ENCODE measurements around the gene KIF23. TPM values are rescaled to one million over a fixed set of nuclear protein-coding genes. Genes with fewer than 3 reads are reported as not detected.

KIF23 gene
- total RNA-seq, 1 experiment from 2014 or later: 100 TPM

- H3K4me2 ChIP-seq: no peak overlapping the region
- H3K79me2 ChIP-seq (ENCODE audit: low read depth): peaks cover 35% of the 10 kb centered on the region
- ChIA-PET POLR2A (ENCODE audit: unreplicated experiment) (interaction anchor here (0.6 to 0.7 kb wide), 3 partner anchors 12 to 223 kb away, joined by 4 to 19 read pairs (median 5); partner anchors contain the start of gene KIF23), CTCF (interaction anchor here (0.7 to 3.4 kb wide), 3 partner anchors 12 to 63 kb away, joined by 3 to 16 read pairs (median 4); no protein-coding TSS in a partner anchor)
- peaks cover 33% of the 10 kb centered on the region for H4K20me1 ChIP-seq (ENCODE audit: insufficient read depth)
- no TSS peak for BruUV-seq (replicated peaks)
- peaks cover 26% of the 10 kb centered on the region for H3K36me3 ChIP-seq (ENCODE audit: low read depth)
- no peaks in the 10 kb centered on the region for H3K9me3 ChIP-seq (ENCODE audit: insufficient read depth, low read depth)
- intact Hi-C loops (cut with micrococcal nuclease; ENCODE audit: unreplicated experiment): loop anchor here (5.0 kb wide), 1 partner anchor 39 kb away; the partner anchor contains the start of gene KIF23
- H3K4me3 ChIP-seq: no peak overlapping the region
- no peak for DNase-seq
- peaks cover 25% of the 10 kb centered on the region for H3K4me1 ChIP-seq (replicated peaks; ENCODE audit: insufficient read depth)
- H3K27me3 ChIP-seq (ENCODE audit: insufficient read depth, low read depth): no peaks in the 10 kb centered on the region
- no peaks in the 10 kb centered on the region for H3K9me2 ChIP-seq (ENCODE audit: insufficient read depth)
- H3F3A ChIP-seq (ENCODE audit: insufficient read depth, low read depth): peaks cover 40% of the 10 kb centered on the region
- H2AFZ ChIP-seq: no peak overlapping the region
- TF ChIP-seq EZH2 (IDR thresholded peaks at IDR 0.05; ENCODE audit: low read depth) (no peak), CTCF (conservative IDR thresholded peaks at IDR 0.05) (no peak)
- H3K27ac ChIP-seq: no peak overlapping the region
Measured at GRCh38 chr15:69450968-69451695, 37.0 kb downstream of the KIF23 start.

DNA sequence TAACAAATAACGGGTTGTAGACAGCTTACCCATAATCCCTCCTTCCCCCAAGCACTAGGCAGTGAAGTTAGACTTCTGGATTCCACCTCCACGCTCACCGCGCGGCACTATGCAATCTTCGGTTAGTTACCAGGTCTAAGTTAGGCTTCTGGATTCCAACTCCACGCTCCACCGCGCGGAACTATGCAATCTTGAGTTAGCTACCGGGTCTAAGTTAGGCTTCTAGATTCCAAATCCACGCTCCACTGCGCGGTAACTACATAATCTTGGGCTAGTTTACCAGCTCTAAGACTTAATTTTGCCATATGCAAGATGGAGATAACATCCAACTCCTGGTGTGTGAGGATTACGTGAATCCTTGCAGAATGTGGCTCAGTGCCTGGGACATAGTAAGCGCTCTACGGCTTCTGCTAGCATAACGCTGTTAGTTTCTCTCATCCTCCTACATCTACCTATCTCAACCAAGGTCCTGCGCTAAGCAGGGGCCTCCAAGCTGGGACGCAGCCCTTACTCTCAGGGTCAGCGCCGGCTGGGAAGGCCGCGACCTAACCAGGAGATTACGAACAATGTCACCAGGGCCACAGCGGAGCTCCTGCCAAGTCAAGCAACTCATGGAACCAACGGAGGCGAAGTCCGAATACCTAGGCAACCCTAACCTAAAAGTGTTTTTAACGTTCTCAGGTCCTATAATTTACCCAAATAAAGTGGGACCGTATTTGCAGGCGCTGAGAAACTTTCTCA is 38.0 kb downstream of the KIF23 start:
- Histone ChIP-seq H3K4me1 (replicated peaks; ENCODE audit: insufficient read depth) (peaks cover 25% of the 10 kb centered on the region), H3K27ac (peak overlapping the region; percentile 27; the same call in 1 of the 2 replicates), H3K27me3 (ENCODE audit: insufficient read depth, low read depth) (no peaks in the 10 kb centered on the region), H3K9me2 (ENCODE audit: insufficient read depth) (no peaks in the 10 kb centered on the region), H3K9me3 (ENCODE audit: insufficient read depth, low read depth) (no peaks in the 10 kb centered on the region), H3F3A (ENCODE audit: insufficient read depth, low read depth) (peaks cover 48% of the 10 kb centered on the region), H3K4me3 (peak overlapping the region; percentile 71; the same call in 1 of the 2 replicates), H4K20me1 (ENCODE audit: insufficient read depth) (peaks cover 42% of the 10 kb centered on the region), H2AFZ (peak overlapping the region; percentile 79), H3K79me2 (ENCODE audit: low read depth) (peaks cover 37% of the 10 kb centered on the region), H3K36me3 (ENCODE audit: low read depth) (peaks cover 30% of the 10 kb centered on the region), H3K4me2 (peak overlapping the region; percentile 97)
- TSS peak; percentile 81 for BruUV-seq (replicated peaks)
- POLR2A ChIA-PET (ENCODE audit: unreplicated experiment): interaction anchor here (0.6 to 1.6 kb wide), 9 partner anchors 11 to 1071 kb away, joined by 3 to 19 read pairs (median 5); partner anchors contain the start of gene KIF23
- TF ChIP-seq CTCF (conservative IDR thresholded peaks at IDR 0.05) (no peak), EZH2 (IDR thresholded peaks at IDR 0.05; ENCODE audit: low read depth) (no peak)
- intact Hi-C loops (cut with micrococcal nuclease; ENCODE audit: unreplicated experiment): loop anchor here (5.0 kb wide), 1 partner anchor 40 kb away; the partner anchor contains the start of gene KIF23
- CTCF ChIA-PET: interaction anchor here (0.7 to 3.4 kb wide), 2 partner anchors 11 to 46 kb away, joined by 3 to 16 read pairs; no protein-coding TSS in a partner anchor
- DNase-seq: peak in 1 of 2 experiments; percentile 8
